GM19025 (cell line): ENCODE data around the gene RBMS1.
"Not testable (repeated sequence)": the region's sequence is repeated elsewhere in the genome, so short reads cannot be mapped to it uniquely, and the experiment has no call there.

Experiments used
- ATAC-seq: cut with Tn5 transposase; IDR thresholded peaks from one replicate; pipeline ENCODE4 v1.9.1; 2021; ENCODE audit warnings: mild to moderate bottlenecking, low read depth, moderate library complexity; ENCODE audit not compliant: unreplicated experiment

RBMS1 gene

GRCh38 chr2:160473468-160474318 lies 19.9 kb downstream of the RBMS1 start:
- no peak for ATAC-seq

- no peak for ATAC-seq
Measured at GRCh38 chr2:160472839-160473251, 20.8 kb downstream of the RBMS1 start.

- ATAC-seq: no peak
Measured at GRCh38 chr2:160471950-160472349, 21.7 kb downstream of the RBMS1 start.

- no peak for ATAC-seq
Measured at GRCh38 chr2:160469621-160470204, 23.9 kb downstream of the RBMS1 start.

- ATAC-seq: no peak
Measured at GRCh38 chr2:160469164-160469563, 24.4 kb downstream of the RBMS1 start.

- ATAC-seq: no peak
Measured at GRCh38 chr2:160467086-160467485, 26.5 kb downstream of the RBMS1 start.

- no peak for ATAC-seq
Measured at GRCh38 chr2:160465406-160465805, 28.2 kb downstream of the RBMS1 start.

GRCh38 chr2:160465002-160465401 lies 28.6 kb downstream of the RBMS1 start:
- no peak for ATAC-seq

GRCh38 chr2:160464017-160464416 lies 29.6 kb downstream of the RBMS1 start:
- ATAC-seq: no peak

- ATAC-seq: no peak
Measured at GRCh38 chr2:160463245-160463644, 30.4 kb downstream of the RBMS1 start.

GRCh38 chr2:160460333-160460731 lies 33.3 kb downstream of the RBMS1 start:
- ATAC-seq: no peak

- ATAC-seq: no peak
Measured at GRCh38 chr2:160459538-160460332, 33.9 kb downstream of the RBMS1 start.

- no peak for ATAC-seq
Measured at GRCh38 chr2:160458718-160459453, 34.7 kb downstream of the RBMS1 start.

GRCh38 chr2:160457588-160457987 lies 36.0 kb downstream of the RBMS1 start:
- ATAC-seq: no peak

GRCh38 chr2:160454070-160454797 lies 39.4 kb downstream of the RBMS1 start:
- ATAC-seq: no peak

- ATAC-seq: no peak
Measured at GRCh38 chr2:160453111-160453820, 40.3 kb downstream of the RBMS1 start.

GRCh38 chr2:160450486-160450885 lies 43.1 kb downstream of the RBMS1 start:
- ATAC-seq: no peak

- ATAC-seq: not testable (repeated sequence)
Measured at GRCh38 chr2:160448821-160449220, 44.8 kb downstream of the RBMS1 start.

- ATAC-seq: no peak
Measured at GRCh38 chr2:160445673-160446072, 47.9 kb downstream of the RBMS1 start.
